ENCODE data around the gene ABCA7. TPM values are rescaled to one million over a fixed set of nuclear protein-coding genes. Genes with fewer than 3 reads are reported as not detected.

ABCA7 gene
- total and polyA plus RNA-seq, 2 of the 8 experiments (the other 6 are each of a cell fraction or from before 2014, with no cell fraction given) = 10.4 to 25.6 TPM

DNA sequence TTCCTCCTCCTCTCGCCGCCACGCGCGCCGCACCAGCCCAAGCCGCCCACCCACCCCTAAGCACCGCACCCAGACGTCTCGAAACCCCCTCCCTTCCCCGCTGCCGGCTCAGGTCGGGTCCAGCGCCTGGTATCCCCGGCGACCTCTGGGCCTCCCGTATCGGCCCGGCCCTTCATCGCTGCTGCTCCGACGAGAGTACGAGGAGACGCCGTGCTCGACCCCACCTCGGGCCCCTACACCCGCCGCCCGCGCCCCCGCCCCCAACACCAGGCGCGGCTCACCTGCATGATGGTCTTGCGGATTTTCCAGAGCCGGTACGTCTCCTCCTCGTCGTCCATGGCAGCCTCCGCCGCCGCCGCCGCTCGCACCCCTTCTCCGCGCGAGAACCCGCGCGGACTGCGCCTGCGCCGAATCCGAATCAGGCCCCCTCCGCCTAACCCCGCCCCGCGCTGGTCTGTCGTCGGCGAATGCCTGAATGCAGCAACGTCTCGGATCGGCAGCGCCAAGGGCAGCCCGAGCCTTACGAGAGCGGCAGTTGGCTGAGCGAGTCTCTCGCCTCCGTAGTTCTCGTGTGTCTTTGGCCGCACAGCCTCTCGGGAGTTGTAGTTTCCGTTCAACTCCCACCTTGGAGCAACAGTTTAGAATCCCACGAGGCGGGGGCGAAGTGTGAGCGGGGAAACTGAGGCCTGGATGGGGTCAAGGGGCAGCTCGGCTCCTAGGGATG lies 55.2 kb downstream of the ABCA7 start, which contains the start of gene POLR2E:
Gene POLR2E (minus strand): TSS at position 398 of the 724 bp plus-strand sequence. CDS start 60 bp downstream, at position 338.
- peak within 1 kb of the TSS; percentile 67 for H4K5ac ChIP-seq (ENCODE audit: insufficient read length, low read depth, low read length)
- FAIRE-seq (no peak), DNase-seq (ENCODE audit: low read depth in 1 of 2, low spot score in 2 of 2) (peak; percentile 90 to 99)
- no peak within 1 kb of the TSS; the same call in 1 of the 2 replicates for H2BK5ac ChIP-seq (ENCODE audit: low read depth, low read length)
- peaks cover 0 to 2% (median 0%) of the 10 kb centered on the region in 4 experiments; a peak in 1 of 7 replicates for H3K27me3 ChIP-seq (replicated peaks in 1 of 4; ENCODE audit: control insufficient read depth in 3 of 4, extremely low read depth in 1 of 4, insufficient read depth in 3 of 4, low read length in 3 of 4)
- H3K4me2 ChIP-seq (ENCODE audit: insufficient read depth in 1 of 2, low read depth in 2 of 2, low read length in 2 of 2) = peak within 1 kb of the TSS; percentile 60 to 98
- H3K18ac ChIP-seq (ENCODE audit: extremely low read depth, low read length) = no peak within 1 kb of the TSS
- ChIA-PET POLR2A (ENCODE audit: partially characterized antibody) (interaction anchor here (1.3 to 4.9 kb wide), 5 partner anchors 9 to 174 kb away, joined by 3 to 93 read pairs (median 5); partner anchors contain the start of genes CIRBP and GPX4), CTCF (ENCODE audit: partially characterized antibody) (interaction anchor here (0.6 to 2.0 kb wide), 6 partner anchors 9 to 351 kb away, joined by 3 to 7 read pairs (median 5); no protein-coding TSS in a partner anchor)
- 1% methylated on average over 55 of the region's 81 CpGs; no CpG with 5 or more reads in 1 of the 2 experiments for WGBS, 2 experiments (ENCODE audit: extremely low coverage in 1 of 2, insufficient coverage in 1 of 2, insufficient read length in 1 of 2, insufficient replicate concordance in 2 of 2, low coverage in 1 of 2, low lambda C conversion rate in 2 of 2, missing lambda C conversion rate in 1 of 2)
- peaks cover 4 to 23% (median 11%) of the 10 kb centered on the region in 4 experiments; a peak in 6 of 8 replicates for H3K36me3 ChIP-seq (ENCODE audit: control insufficient read depth in 2 of 4, insufficient read depth in 4 of 4, low read length in 3 of 4)
- H3K4me3 ChIP-seq (ENCODE audit: extremely low read depth in 1 of 4, insufficient read depth in 2 of 4, low read depth in 3 of 4, low read length in 4 of 4) = peak within 1 kb of the TSS; percentile 64 to 95 (median 91)
- peaks cover 8 to 11% of the 10 kb centered on the region in 2 experiments for H4K20me1 ChIP-seq (replicated peaks in 1 of 2; ENCODE audit: control insufficient read depth in 1 of 2, insufficient read depth in 2 of 2, low read length in 2 of 2)
- H2BK120ac ChIP-seq (replicated peaks; ENCODE audit: low read depth, low read length) = no peak within 1 kb of the TSS
- H4K8ac ChIP-seq (ENCODE audit: extremely low read depth, insufficient read depth, low read length) = peak within 1 kb of the TSS; percentile 66; the same call in 1 of the 2 replicates
- H3K23ac ChIP-seq (ENCODE audit: insufficient read length) = no peak within 1 kb of the TSS
- H2BK12ac ChIP-seq (ENCODE audit: low read depth, low read length) = no peak within 1 kb of the TSS
- H3K56ac ChIP-seq (replicated peaks; ENCODE audit: insufficient read length, low read depth, low read length) = peak within 1 kb of the TSS; percentile 49
- H3K79me2 ChIP-seq (ENCODE audit: control insufficient read depth in 1 of 2, insufficient read depth in 2 of 2, low read length in 2 of 2) = peaks cover 8 to 19% of the 10 kb centered on the region in 2 experiments
- H3K9ac ChIP-seq (replicated peaks in 1 of 4; ENCODE audit: extremely low read depth in 1 of 4, low read depth in 3 of 4, low read length in 3 of 4) = peak within 1 kb of the TSS; percentile 41 to 90 (median 86)
- no peaks in the 10 kb centered on the region for H3K9me3 ChIP-seq (ENCODE audit: insufficient read depth in 2 of 2, low read depth in 1 of 2, low read length in 1 of 2)
- H2AK5ac ChIP-seq (ENCODE audit: low read depth, low read length) = no peak within 1 kb of the TSS
- H3K79me1 ChIP-seq (ENCODE audit: low read depth, low read length) = peaks cover 10% of the 10 kb centered on the region; the same call in 1 of the 2 replicates
- H2BK15ac ChIP-seq (ENCODE audit: low read length) = peak within 1 kb of the TSS; percentile 72
- no peak within 1 kb of the TSS for H3K14ac ChIP-seq (ENCODE audit: insufficient read length)
- H3K27ac ChIP-seq (ENCODE audit: low read depth, low read length) = peak within 1 kb of the TSS; percentile 15; the same call in 1 of the 2 replicates
- H3K23me2 ChIP-seq (ENCODE audit: low read depth, low read length) = peaks cover 5% of the 10 kb centered on the region
- H3K4ac ChIP-seq (replicated peaks; ENCODE audit: insufficient read length, low read depth, low read length) = peak within 1 kb of the TSS; percentile 81
- peaks cover 0 to 8% (median 5%) of the 10 kb centered on the region in 4 experiments; a peak in 4 of 7 replicates for H3K4me1 ChIP-seq (replicated peaks in 1 of 4; ENCODE audit: control insufficient read depth in 3 of 4, insufficient read depth in 4 of 4, low read length in 3 of 4)
- H4K91ac ChIP-seq (replicated peaks; ENCODE audit: insufficient read length, low read length) = peak within 1 kb of the TSS; percentile 44
- H2BK20ac ChIP-seq (ENCODE audit: low read length) = no peak within 1 kb of the TSS
- H2AFZ ChIP-seq (ENCODE audit: low read length) = no peak within 1 kb of the TSS
- TF ChIP-seq CHD2 (IDR thresholded peaks at IDR 0.05; ENCODE audit: low read length) (peak; percentile 99), PHF8 (conservative IDR thresholded peaks at IDR 0.05; ENCODE audit: low read depth, low read length) (peak; percentile 86), POLR2A (IDR thresholded peaks at IDR 0.05; ENCODE audit: control extremely low read depth in 1 of 2, low read depth in 2 of 2, low read length in 2 of 2) (peak in 1 of 2 experiments; percentile 76; a peak in 2 of 3 replicates), NRF1 (IDR thresholded peaks at IDR 0.05; ENCODE audit: low read depth, low read length) (0 out of 2 replicates have a peak, but pooled peaks have one; percentile 12), SRF (IDR thresholded peaks at IDR 0.05; ENCODE audit: low read depth, low read length) (no peak), TAF1 (IDR thresholded peaks at IDR 0.05; ENCODE audit: low read depth, low read length) (peak; percentile 85), SUZ12 (IDR thresholded peaks at IDR 0.05; ENCODE audit: low read length) (no peak), SP1 (IDR thresholded peaks at IDR 0.05; ENCODE audit: low read depth, low read length) (peak; percentile 48; the same call in 1 of the 2 replicates), TBP (IDR thresholded peaks at IDR 0.05; ENCODE audit: low read depth, low read length) (peak; percentile 80), RNF2 (IDR thresholded peaks at IDR 0.05; ENCODE audit: borderline replicate concordance, low read depth, low read length, missing control alignments, poor library complexity, severe bottlenecking) (no peak)
- TF ChIP-seq, protein P1, sequence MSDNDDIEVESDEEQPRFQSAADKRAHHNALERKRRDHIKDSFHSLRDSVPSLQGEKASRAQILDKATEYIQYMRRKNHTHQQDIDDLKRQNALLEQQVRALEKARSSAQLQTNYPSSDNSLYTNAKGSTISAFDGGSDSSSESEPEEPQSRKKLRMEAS (IDR thresholded peaks at IDR 0.05) = peak; percentile 35
